Epithelial cell of proximal tubule (primary cell): ENCODE measurements around the gene NOX3. TPM values are rescaled to one million over a fixed set of nuclear protein-coding genes. Genes with fewer than 3 reads are reported as not detected.

Experiments used
- DNase-seq: peaks from one replicate; pipeline ENCODE4 v3.0.0-alpha.2; 2011; ENCODE audit warnings: low read depth
- H3K4me3 ChIP-seq: 2 replicates; pipeline ENCODE4 v1.5.1; 2011; ENCODE audit warnings: low read depth, mild to moderate bottlenecking, low read length
- total RNA-seq: library from RNA; depleted of rRNA; stranded (reverse); fragments of >200 nt; gene quantifications from 2 replicates; pipeline ENCODE4 v1.2.3, GENCODE V29; 2015
- TF ChIP-seq, protein P1 (sequence below): conservative IDR thresholded peaks from 2 replicates; pipeline ENCODE4 v1.5.1; 2012; ENCODE audit warnings: low read depth, mild to moderate bottlenecking, low read length

NOX3 gene
- total RNA-seq, 1 donor from 2014 or later = not detected

DNA sequence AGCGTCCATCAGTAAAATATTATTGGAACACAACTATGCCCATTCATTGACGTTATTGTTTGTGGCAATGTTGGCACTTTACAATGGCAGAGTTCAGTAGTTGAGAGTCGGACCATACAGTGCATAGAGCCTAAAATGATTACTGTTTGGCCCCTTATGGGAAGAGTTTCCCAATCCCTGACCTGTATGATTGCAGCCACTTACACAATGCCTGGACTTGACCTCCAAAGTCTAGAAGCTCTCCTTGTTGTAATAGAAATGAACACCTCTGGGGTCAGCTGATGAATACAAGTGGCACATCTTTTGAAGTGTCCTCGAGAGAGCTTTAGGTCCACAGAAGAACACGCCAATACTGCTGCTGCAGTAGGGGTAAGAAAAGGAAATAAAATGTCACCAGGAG, 59.0 kb downstream of the NOX3 start:
- no peak for DNase-seq
- TF ChIP-seq, protein P1, sequence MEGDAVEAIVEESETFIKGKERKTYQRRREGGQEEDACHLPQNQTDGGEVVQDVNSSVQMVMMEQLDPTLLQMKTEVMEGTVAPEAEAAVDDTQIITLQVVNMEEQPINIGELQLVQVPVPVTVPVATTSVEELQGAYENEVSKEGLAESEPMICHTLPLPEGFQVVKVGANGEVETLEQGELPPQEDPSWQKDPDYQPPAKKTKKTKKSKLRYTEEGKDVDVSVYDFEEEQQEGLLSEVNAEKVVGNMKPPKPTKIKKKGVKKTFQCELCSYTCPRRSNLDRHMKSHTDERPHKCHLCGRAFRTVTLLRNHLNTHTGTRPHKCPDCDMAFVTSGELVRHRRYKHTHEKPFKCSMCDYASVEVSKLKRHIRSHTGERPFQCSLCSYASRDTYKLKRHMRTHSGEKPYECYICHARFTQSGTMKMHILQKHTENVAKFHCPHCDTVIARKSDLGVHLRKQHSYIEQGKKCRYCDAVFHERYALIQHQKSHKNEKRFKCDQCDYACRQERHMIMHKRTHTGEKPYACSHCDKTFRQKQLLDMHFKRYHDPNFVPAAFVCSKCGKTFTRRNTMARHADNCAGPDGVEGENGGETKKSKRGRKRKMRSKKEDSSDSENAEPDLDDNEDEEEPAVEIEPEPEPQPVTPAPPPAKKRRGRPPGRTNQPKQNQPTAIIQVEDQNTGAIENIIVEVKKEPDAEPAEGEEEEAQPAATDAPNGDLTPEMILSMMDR = no peak
- no peak overlapping the region for H3K4me3 ChIP-seq

DNA sequence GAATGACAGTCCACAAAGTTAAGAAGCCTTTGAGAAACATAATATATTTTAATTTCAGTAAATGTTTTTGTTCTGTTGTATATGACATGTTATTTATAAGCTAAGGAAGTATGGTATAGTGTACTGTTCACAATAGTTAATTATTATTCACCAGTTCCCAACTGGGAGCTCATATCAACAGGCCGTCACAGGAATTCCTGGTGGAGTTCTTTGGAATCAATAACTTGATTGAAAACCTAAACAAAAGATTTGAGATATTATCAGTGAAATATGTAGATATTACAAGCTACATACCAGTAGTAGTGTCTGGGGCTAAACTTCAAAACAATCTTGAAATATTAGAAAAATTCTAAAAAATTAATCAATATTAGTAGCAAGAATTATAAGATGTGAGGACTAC, 60.3 kb downstream of the NOX3 start:
- TF ChIP-seq, protein P1 = no peak
- H3K4me3 ChIP-seq = no peak overlapping the region
- DNase-seq = no peak

GRCh38 chr6:155389130-155389529, 66.5 kb downstream of the NOX3 start:
- TF ChIP-seq, protein P1 = no peak
- DNase-seq = no peak
- no peak overlapping the region for H3K4me3 ChIP-seq

GRCh38 chr6:155388591-155388990, 67.0 kb downstream of the NOX3 start:
- TF ChIP-seq, protein P1 = no peak

GRCh38 chr6:155387481-155387880, 68.2 kb downstream of the NOX3 start:
- H3K4me3 ChIP-seq = no peak overlapping the region
- no peak for DNase-seq
- TF ChIP-seq, protein P1 = no peak

More at GRCh38 chr6:155388591-155388990, 67.0 kb downstream of the NOX3 start:
- DNase-seq = peak; percentile 64
- H3K4me3 ChIP-seq = no peak overlapping the region

GRCh38 chr6:155384321-155384952, 71.2 kb downstream of the NOX3 start:
- no peak overlapping the region for H3K4me3 ChIP-seq
- DNase-seq = no peak
- TF ChIP-seq, protein P1 = no peak

DNA sequence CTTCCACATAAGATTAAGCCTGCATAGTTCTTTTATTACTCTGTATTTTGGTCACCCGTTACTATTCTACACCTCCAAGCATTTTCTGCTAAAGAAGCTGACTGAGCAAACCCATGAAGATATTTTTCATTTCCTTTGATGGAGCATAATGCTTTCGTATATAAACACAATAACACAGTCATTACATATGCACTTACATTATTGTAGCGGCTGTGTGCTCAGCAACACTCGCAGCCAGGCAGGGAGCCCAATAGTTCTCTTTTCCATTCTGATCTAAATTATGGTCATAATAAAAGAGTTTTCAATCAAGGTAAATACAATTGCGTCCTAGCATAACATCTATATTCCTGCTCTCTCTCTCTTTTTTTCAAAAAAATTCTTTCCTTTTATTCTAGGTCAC, 71.7 kb downstream of the NOX3 start:
- DNase-seq = no peak
- H3K4me3 ChIP-seq = no peak overlapping the region
- TF ChIP-seq, protein P1 = no peak
